ENCODE results near the gene DIDO1. TPM values are rescaled to one million over a fixed set of nuclear protein-coding genes. Genes with fewer than 3 reads are reported as not detected.
A peak's percentile ranks its signal among the peaks of the same experiment; 100 is the strongest.

The DIDO1 gene
- total RNA-seq, 1 experiment from 2014 or later = 85.9 TPM

GRCh38 chr20:62927128-62927705 is 912 bp upstream of the DIDO1 start:
- H3K23ac ChIP-seq (ENCODE audit: insufficient read length, low read depth, low read length) = no peak overlapping the region
- DNase-seq = no peak
- no peak overlapping the region for H2AK5ac ChIP-seq (ENCODE audit: insufficient read length, low read length)
- H3K4me1 ChIP-seq (ENCODE audit: insufficient read depth, low read length) = peaks cover 14% of the 10 kb centered on the region
- peak overlapping the region; percentile 9 for H4K8ac ChIP-seq (replicated peaks; ENCODE audit: insufficient read length, low read depth, low read length)
- no peak overlapping the region for H3K4ac ChIP-seq (ENCODE audit: low read depth, low read length)
- no peak overlapping the region for H4K91ac ChIP-seq (ENCODE audit: insufficient read length, low read depth, low read length)
- H3K27me3 Mint-ChIP-seq (ENCODE audit: low read depth) = no peaks in the 10 kb centered on the region
- H2BK20ac ChIP-seq (ENCODE audit: low read depth, low read length, poor library complexity, severe bottlenecking) = no peak overlapping the region
- peak overlapping the region; percentile 56 for H2BK5ac ChIP-seq (ENCODE audit: insufficient read length, low read length)
- no peak overlapping the region for H3T11ph ChIP-seq (ENCODE audit: low read length)
- no peak overlapping the region for H3K56ac ChIP-seq (ENCODE audit: insufficient read length, low read depth, low read length)
- no peaks in the 10 kb centered on the region for H3K27me3 ChIP-seq (ENCODE audit: insufficient read depth, low read length)
- peaks cover 11% of the 10 kb centered on the region for H4K20me1 ChIP-seq (ENCODE audit: control insufficient read depth, insufficient read depth, insufficient read length)
- no CpG with 5 or more reads among the region's 12 CpGs for WGBS (ENCODE audit: extremely low coverage, insufficient read length, low lambda C conversion rate)
- no peaks in the 10 kb centered on the region for H3K9me3 Mint-ChIP-seq
- H3K79me1 ChIP-seq (ENCODE audit: insufficient read depth, low read depth, low read length, poor library complexity, severe bottlenecking) = no peaks in the 10 kb centered on the region
- peak overlapping the region; percentile 94 for H3K9ac ChIP-seq (ENCODE audit: extremely low read depth, insufficient read length, low read length)
- H3K4me2 ChIP-seq (ENCODE audit: insufficient read depth, insufficient read length, low read length) = peak overlapping the region; percentile 90
- H3K18ac ChIP-seq (ENCODE audit: insufficient read length, low read depth, low read length) = no peak overlapping the region
- H2BK12ac ChIP-seq (ENCODE audit: insufficient read length, low read depth, low read length) = no peak overlapping the region
- no peak overlapping the region for H2BK120ac ChIP-seq (ENCODE audit: low read depth, low read length, poor library complexity, severe bottlenecking)
- no peak overlapping the region; the same call in 1 of the 2 replicates for H3K14ac ChIP-seq (ENCODE audit: insufficient read depth, low read length)
- peak overlapping the region; percentile 99 for H3K27ac ChIP-seq (ENCODE audit: insufficient read length, low read depth, low read length)
- no peak for TF ChIP-seq CTCF (conservative IDR thresholded peaks at IDR 0.05)
- no peak overlapping the region for H4K5ac ChIP-seq (ENCODE audit: insufficient read length, low read depth, low read length)
- H3K4me1 Mint-ChIP-seq = peaks cover 59 to 67% of the 10 kb centered on the region in 2 experiments
- H3K79me2 ChIP-seq (ENCODE audit: insufficient read depth, low read length) = peaks cover 62% of the 10 kb centered on the region
- H3K4me3 Mint-ChIP-seq = peak overlapping the region; percentile 92 to 97
- H3K23me2 ChIP-seq (ENCODE audit: insufficient read length, low read depth, low read length, poor library complexity, severe bottlenecking) = peaks cover 38% of the 10 kb centered on the region
- peaks cover 0 to 4% (median 2%) of the 10 kb centered on the region in 3 experiments; a peak in 4 of 7 replicates for H3K36me3 Mint-ChIP-seq (ENCODE audit: insufficient read depth in 1 of 3, low read depth in 3 of 3)
- H3K27ac Mint-ChIP-seq = peak overlapping the region; percentile 75 to 96 (median 95)
- H2AFZ ChIP-seq (ENCODE audit: low read length) = no peak overlapping the region
- H2BK15ac ChIP-seq (ENCODE audit: low read depth, low read length) = no peak overlapping the region
- H3K9me3 ChIP-seq (ENCODE audit: control insufficient read depth, low read depth, low read length) = no peaks in the 10 kb centered on the region
